ENCODE measurements around the gene LANCL2. TPM values are rescaled to one million over a fixed set of nuclear protein-coding genes. Genes with fewer than 3 reads are reported as not detected.

The LANCL2 gene
- total and polyA plus RNA-seq, 9 of the 15 experiments (the other 6 are each of a cell fraction or from before 2014, with no cell fraction given) = 5.3 to 18.5 (median 13.5) TPM

DNA sequence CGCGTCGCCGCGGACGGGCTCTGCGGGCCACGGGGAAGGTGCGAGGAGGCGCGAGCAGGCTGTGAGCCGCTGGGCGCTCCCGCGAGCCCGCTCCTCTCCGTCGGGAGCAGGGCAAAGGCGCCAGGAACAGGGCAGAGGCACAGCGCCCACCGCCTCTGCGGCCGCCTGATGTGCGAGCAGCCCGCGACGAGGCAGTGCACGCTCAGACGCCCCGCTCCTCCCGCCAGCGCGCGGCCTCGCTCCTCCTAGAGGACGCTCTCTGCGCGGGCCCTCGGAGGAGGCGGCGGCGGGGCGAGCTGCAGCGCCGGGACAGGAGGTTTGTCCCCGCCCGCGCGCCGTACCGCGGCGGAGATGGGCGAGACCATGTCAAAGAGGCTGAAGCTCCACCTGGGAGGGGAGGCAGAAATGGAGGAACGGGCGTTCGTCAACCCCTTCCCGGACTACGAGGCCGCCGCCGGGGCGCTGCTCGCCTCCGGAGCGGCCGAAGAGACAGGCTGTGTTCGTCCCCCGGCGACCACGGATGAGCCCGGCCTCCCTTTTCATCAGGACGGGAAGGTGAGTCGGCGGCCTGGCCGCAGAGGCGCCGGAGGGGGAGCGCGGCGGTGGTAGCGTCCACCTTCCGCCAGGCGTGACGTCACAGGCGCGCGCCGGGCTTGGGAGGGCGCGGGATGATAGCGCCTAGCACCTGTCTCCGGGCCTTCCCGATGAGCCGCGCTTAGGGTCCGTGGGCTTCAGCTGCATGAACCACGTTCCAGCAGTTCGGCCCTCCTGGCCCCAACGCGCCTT lies 731 bp downstream of the LANCL2 start (continued):
- TF ChIP-seq SAFB (IDR thresholded peaks at IDR 0.05; ENCODE audit: borderline replicate concordance, low read depth, low read length) (peak; percentile 20; the same call in 1 of the 2 replicates), SLC30A9 (CRISPR knock-in tag; IDR thresholded peaks at IDR 0.05) (no peak), NEUROD1 (IDR thresholded peaks at IDR 0.05; ENCODE audit: borderline replicate concordance, low read depth, low read length, partially characterized antibody) (no peak), PTTG1 (tag; IDR thresholded peaks at IDR 0.05; ENCODE audit: low read depth) (no peak), ZNF133 (CRISPR knock-in tag; IDR thresholded peaks at IDR 0.05) (no peak), ZNF354B (CRISPR knock-in tag; IDR thresholded peaks at IDR 0.05) (no peak), ZNF551 (CRISPR knock-in tag; IDR thresholded peaks at IDR 0.05) (no peak), BMI1 (IDR thresholded peaks at IDR 0.05; ENCODE audit: low read length) (no peak), SAP30 (IDR thresholded peaks at IDR 0.05; ENCODE audit: borderline replicate concordance, insufficient read depth, low read depth, low read length, poor library complexity, severe bottlenecking) (peak; percentile 81), GABPA (tag; conservative IDR thresholded peaks at IDR 0.05; ENCODE audit: low read depth) (peak; percentile 90), SRF (CRISPR knock-in tag; IDR thresholded peaks at IDR 0.05) (no peak; a peak in 1 of 4 replicates), MAFF (IDR thresholded peaks at IDR 0.05; ENCODE audit: low read length) (no peak), SREBF2 (CRISPR knock-in tag; IDR thresholded peaks at IDR 0.05) (no peak), ZNF76 (CRISPR knock-in tag; IDR thresholded peaks at IDR 0.05; ENCODE audit: borderline replicate concordance) (no peak), ZNF707 (CRISPR knock-in tag; conservative IDR thresholded peaks at IDR 0.05) (no peak), RBBP5 (IDR thresholded peaks at IDR 0.05; ENCODE audit: borderline replicate concordance, insufficient read depth, low read length, poor library complexity, severe bottlenecking) (peak; percentile 95), GATA2 (CRISPR knock-in tag; IDR thresholded peaks at IDR 0.05) (no peak), JUND (IDR thresholded peaks at IDR 0.05; ENCODE audit: borderline replicate concordance, low read depth, low read length) (peak; percentile 85), JUND (tag; IDR thresholded peaks at IDR 0.05; ENCODE audit: borderline replicate concordance, low read depth, low read length) (no peak), ZNF696 (CRISPR knock-in tag; conservative IDR thresholded peaks at IDR 0.05) (no peak), HDAC1 (IDR thresholded peaks at IDR 0.05) (no peak), NFXL1 (CRISPR knock-in tag; IDR thresholded peaks at IDR 0.05) (no peak), SMAD4 (CRISPR knock-in tag; conservative IDR thresholded peaks at IDR 0.05) (peak; percentile 83)
- TF ChIP-seq, protein P1, sequence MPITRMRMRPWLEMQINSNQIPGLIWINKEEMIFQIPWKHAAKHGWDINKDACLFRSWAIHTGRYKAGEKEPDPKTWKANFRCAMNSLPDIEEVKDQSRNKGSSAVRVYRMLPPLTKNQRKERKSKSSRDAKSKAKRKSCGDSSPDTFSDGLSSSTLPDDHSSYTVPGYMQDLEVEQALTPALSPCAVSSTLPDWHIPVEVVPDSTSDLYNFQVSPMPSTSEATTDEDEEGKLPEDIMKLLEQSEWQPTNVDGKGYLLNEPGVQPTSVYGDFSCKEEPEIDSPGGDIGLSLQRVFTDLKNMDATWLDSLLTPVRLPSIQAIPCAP (CRISPR knock-in tag; IDR thresholded peaks at IDR 0.05; ENCODE audit: borderline replicate concordance) = no peak
- TF ChIP-seq, protein P2, sequence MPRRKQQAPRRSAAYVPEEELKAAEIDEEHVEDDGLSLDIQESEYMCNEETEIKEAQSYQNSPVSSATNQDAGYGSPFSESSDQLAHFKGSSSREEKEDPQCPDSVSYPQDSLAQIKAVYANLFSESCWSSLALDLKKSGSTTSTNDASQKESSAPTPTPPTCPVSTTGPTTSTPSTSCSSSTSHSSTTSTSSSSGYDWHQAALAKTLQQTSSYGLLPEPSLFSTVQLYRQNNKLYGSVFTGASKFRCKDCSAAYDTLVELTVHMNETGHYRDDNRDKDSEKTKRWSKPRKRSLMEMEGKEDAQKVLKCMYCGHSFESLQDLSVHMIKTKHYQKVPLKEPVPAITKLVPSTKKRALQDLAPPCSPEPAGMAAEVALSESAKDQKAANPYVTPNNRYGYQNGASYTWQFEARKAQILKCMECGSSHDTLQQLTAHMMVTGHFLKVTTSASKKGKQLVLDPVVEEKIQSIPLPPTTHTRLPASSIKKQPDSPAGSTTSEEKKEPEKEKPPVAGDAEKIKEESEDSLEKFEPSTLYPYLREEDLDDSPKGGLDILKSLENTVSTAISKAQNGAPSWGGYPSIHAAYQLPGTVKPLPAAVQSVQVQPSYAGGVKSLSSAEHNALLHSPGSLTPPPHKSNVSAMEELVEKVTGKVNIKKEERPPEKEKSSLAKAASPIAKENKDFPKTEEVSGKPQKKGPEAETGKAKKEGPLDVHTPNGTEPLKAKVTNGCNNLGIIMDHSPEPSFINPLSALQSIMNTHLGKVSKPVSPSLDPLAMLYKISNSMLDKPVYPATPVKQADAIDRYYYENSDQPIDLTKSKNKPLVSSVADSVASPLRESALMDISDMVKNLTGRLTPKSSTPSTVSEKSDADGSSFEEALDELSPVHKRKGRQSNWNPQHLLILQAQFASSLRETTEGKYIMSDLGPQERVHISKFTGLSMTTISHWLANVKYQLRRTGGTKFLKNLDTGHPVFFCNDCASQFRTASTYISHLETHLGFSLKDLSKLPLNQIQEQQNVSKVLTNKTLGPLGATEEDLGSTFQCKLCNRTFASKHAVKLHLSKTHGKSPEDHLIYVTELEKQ (CRISPR knock-in tag; IDR thresholded peaks at IDR 0.05) = no peak
